ENCODE data around the gene CTIF.

Gene CTIF

DNA sequence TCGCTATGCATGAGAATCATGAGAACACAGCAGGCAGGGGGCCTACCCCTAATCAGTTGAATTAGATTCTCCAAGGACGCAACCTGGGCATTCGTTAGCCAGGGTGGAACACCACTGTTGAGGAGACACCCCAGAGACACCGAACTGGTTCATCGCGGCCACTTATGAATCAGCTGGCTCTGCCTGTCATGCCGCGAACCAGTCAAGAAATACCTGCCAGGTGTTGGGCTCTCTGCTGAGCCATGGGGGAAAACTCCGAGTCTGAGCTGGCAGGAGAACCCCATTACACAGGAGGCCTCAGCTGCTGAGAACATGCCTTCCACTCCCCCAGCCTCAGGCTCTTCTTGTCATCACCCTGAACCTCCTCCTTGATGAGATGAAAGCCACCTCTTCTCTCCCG is 227.7 kb downstream of the CTIF start:
- DNase-seq (ENCODE audit: low read depth in 2 of 3, low spot score in 2 of 3) = no peak

DNA sequence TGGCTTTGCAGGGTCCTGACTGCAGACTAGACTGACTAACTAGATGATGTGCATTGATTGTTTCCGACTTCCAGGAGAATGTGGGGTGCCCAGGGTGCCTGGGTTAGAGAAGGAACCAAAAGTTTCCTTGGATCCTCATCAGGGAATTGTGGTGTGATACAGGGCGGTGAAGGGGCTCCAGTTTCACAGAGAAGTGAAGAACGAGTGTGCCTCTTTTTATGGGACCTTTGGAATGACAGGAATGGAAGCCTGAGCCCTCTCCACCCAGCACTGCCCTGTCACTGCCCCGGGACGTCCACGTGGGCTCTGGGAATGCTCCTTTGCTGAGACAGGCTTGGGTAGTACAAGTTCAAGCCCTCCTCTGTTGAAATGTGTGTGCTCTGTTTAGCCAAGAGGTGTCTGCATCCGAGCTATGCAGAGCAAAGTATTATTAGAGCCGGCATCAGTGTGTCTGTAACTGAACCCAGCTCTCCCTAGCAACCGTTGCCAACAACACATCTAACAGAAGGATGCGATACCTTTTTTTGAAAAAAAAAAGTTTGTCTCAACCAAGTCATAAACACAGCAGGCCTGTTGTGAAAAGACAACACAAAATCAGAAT is 228.4 kb downstream of the CTIF start:
- DNase-seq (ENCODE audit: low read depth in 2 of 3, low spot score in 2 of 3) = no peak

DNA sequence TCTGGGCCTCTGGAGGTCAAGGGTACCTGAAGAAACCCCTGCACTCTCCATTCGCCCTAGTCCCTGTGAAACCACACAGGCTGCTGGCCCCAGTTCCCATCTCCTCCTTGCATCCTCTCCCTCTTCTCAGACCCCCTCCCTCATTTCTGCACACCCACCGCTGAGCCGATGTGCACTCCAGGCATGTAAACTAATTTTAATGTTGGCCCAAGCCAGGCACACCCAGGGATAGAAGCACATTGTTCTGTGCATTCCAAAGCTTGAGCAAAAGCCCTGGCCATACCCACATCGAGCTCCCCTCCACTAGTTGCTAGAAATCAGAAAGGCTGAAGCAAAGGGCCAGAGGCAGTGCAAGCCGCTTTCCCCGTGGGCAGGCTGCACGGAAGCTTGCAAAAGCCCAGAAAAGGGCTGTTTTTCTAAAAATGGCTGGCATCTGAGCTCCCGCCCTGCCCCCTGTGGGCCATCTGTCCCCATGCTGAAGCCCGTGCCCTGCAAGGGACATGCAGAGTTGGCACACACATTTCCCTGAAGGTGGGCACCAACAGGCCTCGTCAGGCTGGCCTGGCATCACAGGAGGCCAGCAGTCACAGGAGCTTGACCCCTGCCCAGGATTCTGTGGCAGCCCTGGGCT is 230.3 kb downstream of the CTIF start:
- DNase-seq (ENCODE audit: low read depth in 2 of 3, low spot score in 2 of 3) = no peak

DNA sequence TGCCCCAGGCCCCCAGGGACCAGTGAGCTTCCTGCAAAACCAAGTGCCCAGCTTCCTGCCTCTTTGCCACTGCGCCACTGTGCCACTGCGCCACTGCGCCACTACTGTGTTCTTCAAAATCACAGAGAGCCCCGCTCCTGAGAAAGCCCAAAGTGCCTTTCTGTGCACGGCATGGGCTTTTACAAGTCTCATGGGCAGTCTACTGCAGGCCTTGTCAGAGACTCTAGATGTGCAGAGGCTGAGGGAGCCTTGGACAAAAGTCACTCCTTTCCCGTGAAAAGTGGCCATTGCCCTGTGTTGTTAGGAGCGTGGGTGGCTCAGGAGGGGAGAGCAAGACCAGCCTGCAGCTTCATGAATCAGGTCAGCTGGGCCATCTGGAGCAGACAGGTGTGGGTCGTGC is 231.4 kb downstream of the CTIF start:
- no peak for DNase-seq (ENCODE audit: low read depth in 2 of 3, low spot score in 2 of 3)

DNA sequence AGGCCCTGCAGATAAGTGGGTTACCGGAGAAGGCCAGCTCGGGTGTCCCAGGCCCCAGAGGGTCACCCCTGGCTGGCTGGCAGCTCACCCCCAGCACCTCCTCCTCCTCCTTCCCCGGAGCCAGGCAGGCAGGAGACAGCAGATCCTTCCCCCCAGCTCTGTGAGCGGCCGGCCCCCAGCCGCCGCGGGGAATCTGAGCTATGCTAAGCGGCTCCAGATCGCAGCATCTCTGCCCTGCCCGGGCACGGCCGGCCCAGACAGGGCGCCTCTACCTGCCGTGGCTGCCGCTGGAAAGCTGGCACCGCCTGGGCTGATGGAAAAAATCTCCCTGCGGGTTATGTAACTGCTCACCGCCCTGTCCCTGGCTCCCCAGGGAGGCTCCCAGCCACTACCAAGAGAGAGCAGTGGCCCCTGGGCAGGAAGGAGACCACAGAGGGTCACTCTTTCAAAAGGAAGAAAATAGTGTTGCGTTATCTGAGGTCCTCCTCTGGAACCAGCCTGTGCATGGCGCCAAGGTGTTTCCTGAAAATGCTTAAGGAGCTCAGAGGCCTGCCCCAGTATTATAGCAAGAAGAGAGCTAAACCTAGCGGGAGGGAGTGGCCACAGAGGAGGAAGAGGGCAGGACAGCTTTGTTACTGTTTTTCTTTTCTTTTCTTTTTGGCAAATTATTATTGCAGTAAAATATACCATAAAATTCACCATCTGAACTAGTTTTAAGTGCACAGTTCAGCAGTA is 233.0 kb downstream of the CTIF start:
- DNase-seq (ENCODE audit: low read depth in 2 of 3, low spot score in 2 of 3) = no peak

DNA sequence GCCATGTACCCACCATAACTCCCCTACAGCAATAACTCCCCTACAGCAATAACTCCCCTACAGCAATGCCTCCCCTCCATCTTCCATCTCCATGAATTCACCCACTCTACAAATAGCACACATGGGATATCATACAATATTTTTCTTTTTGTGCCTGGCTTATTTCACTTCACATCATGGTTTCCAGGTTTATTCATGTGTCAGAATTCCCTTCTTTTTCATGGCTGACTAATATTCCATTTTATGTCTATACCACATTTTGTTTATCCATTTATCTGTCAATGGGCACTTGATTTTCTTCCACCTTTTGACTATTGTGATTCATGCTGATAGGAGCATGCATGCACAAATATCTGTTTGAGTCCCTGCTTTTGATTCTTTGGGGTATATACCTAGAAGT is 233.6 kb downstream of the CTIF start:
- no peak for DNase-seq (ENCODE audit: low read depth in 2 of 3, low spot score in 2 of 3)

DNA sequence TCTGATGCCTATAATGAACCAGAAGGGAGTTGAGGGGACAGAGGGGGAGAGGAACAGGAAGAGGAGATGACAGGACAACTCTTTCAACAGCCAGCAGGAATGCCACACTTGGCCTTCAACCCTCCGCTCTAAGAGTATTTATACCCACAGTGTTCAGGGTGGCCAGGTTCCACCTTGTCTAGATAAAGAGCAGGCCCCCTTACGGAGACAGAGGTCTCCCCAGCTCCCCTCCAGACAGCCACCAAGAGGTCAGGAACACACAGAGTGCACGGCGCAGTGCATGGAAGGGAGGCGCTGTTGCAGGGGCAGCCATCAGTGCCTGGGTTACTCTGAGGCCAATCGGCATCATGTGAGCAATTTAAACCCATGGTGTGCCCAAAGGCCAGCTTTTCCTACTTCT is 235.0 kb downstream of the CTIF start:
- no peak for DNase-seq (ENCODE audit: low read depth in 2 of 3, low spot score in 2 of 3)

DNA sequence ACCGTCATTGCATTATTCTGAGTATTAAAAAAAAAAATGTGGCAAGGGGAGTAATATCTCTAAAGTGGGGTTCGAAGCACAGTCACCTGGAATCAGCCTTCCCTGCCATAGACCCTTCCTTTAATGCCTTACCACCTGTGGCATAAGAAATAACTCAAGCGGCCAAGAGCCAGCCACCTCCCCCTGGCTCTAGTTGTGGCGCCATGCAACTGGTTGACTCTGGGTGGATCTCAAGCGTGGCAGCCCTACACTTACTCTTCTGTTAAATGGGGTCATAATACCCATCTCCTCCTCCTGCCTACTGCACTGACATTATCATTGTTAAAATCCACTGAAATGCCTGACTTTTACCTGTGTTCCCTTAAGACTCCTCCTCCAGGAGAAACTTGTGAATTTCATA is 236.1 kb downstream of the CTIF start:
- no peak for DNase-seq (ENCODE audit: low read depth in 2 of 3, low spot score in 2 of 3)

DNA sequence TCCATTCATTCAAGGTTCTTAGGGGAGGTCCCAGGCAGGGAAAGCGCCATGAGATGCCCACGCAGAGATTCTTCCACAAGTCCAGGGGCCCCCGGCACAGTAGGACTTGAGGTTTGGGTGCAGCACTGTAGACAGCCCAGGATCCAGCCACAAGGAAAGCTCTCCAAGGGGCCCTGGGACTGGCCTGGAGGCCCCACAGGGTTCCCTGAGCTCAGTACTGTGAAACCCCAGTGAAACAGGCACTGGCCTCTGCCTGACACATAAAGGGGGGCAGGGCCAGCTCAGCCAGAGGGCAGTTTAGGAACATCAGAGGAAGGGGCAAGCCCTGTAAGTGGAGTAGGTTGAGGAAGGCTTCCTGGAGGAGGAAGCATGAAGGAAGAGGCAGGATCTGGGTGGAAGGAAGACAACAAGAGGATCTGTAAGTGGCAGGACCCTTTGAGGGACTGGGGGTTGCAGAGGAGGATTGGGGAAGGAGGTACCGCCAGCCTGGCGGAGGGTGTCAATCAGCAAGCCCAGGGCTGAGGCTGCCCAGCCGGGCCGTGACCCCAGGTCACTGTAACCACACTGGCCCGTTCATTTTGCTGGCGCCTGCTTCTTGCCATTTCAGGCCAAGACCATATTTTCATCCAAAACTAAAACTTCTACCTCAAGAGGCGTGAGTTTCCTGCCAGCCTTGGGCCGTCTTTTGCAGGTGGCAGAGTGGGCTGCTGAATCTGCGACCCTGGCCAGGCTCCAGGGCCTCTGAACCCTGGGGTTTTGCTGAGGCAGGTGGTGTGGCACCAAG is 236.7 kb downstream of the CTIF start:
- DNase-seq (ENCODE audit: low read depth in 2 of 3, low spot score in 2 of 3) = no peak

DNA sequence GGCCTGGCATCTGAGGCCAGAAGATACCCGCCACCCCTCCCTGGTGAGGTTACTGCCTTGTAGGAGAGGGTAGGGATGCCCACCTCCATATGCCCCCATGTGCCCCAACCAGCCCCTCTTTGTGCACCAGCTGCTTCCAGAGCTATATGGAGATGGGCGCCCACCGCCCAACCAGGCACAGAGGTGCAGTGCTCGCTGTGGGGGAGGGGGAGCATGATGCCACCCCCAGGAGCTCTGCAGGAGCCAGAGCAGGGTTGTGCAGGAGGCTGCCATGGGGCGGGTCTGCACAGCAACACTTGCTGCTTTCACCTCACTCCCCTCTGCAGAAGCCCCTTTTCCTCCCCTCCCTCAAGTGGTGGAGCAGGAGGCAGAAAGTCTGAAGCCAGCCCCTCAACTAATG is 237.3 kb downstream of the CTIF start:
- no peak for DNase-seq (ENCODE audit: low read depth in 2 of 3, low spot score in 2 of 3)

DNA sequence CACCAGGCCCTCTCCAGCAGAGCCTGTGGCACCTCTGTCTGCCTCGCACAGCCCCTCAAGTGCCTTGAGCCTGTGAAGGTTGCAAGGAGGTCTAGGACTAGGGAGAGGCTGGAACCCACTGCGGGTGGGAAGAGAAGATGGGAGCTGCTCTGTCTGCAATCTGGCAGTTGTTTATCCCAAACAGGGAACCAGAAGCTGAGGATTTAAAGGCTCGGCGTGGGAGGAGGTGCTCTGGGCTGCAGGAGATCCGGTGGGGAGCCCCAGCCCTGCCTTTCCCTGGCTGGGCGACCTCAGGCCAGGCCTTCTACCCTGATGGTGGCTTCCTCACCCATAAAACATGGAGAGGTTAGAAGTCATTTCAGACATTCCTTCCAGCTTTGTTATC is 237.8 kb downstream of the CTIF start:
- no peak for DNase-seq (ENCODE audit: low read depth in 2 of 3, low spot score in 2 of 3)

DNA sequence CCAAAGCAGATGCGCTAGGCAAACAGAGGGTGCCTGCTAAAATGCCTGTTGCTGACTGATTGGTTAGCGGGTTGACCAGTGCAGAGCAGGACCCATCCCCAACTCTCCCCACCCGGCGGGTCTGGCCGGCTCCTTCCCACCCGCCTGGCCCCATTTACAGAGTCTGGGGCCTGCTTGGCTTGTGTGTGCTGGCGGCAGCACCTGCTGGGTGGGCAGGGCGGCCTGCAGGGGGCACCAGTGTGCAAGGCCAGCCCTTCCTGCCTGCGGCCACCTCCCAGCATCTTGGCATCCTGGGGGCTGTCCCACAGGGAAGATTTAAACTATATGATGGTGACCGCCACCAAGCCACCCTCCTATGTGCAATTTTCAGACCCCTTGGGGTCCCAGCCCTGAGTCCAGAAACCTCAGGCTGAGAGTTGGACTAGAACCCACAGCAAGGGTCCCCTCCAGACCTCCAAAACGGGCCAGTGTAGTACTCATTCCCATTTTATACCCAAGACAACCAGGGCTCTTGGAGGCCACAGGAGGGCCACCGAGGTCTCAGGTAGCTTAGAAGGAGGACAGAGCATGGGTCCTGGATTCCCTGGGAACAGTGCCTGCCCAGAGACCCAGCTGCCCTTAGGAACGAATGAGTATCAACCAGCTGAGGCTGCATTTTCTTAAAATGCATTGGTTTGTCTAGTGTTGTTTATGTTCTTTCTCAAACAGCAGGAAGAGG is 238.4 kb downstream of the CTIF start:
- peak; percentile 46 to 61 (median 50) for DNase-seq (ENCODE audit: low read depth in 2 of 3, low spot score in 2 of 3)

DNA sequence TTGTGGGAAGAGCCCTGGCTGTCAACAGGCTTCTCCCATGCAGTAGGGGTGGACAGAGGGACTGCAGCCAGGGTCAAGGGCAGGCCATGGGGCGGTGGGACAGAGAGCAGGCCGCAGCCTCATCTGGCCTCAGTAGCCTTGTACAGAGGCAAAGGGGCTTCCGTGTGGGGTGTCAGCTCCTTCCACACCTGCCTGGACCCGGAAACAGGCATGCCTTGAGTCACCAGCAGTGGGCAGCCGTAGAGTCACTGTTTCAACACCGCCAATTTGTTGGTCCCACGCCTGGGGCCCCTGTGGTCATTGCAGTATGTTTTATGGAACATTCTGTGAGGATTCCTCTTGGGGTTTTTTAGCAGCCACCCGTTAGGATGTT is 238.9 kb downstream of the CTIF start:
- no peak for DNase-seq (ENCODE audit: low read depth in 2 of 3, low spot score in 2 of 3)

DNA sequence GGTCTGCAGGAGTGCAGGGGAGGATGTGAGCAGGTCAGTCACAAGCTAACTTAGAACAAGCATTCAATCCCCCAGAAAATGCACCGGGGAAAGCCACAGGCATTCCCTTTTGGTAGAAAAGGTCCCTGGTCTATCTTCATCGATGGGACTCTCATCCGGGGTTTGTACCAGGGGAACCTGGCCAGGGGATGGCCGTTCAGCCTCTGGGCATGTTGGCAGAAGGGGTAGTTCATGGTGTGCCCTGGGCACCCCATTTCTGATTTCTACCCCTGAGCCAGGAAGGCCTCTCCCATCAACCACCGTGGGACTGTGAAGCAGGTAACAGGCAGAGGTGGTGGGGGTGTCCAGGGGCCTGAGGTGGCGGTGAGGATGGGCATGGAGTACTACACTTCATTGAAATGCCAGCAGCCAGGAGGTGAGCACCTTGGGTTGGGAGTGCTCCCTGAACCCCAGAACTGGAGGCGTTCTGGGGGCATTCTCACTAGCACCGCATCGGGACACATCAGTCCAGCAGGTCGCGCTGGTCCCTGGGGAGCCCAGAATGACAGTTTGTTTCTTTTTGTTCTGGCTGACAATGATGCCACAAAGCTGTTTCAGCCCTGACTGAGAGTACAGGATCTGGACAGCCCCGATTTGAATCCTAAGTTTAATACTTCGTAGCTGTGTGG is 239.6 kb downstream of the CTIF start:
- DNase-seq (ENCODE audit: low read depth in 2 of 3, low spot score in 2 of 3) = no peak

DNA sequence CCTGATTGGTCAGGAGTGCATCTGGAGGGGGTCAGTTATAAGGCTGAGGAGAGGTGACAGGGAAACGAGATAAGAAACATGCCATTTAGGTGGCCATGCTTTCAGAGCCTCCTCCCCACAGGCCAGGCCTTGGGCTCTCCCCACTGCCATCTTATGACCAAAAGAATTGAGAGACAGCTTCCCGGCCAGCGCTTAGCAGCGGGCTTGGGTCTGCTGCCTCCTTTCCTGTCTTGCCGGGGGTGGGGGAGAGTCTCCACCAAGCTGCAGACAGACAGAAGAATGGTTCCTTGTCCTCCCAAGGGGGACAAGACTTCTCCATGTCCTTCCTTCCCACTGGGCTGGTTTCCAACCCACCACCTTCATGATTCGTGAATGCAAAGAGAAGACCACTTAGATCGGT is 240.6 kb downstream of the CTIF start:
- DNase-seq (ENCODE audit: low read depth in 2 of 3, low spot score in 2 of 3) = no peak

DNA sequence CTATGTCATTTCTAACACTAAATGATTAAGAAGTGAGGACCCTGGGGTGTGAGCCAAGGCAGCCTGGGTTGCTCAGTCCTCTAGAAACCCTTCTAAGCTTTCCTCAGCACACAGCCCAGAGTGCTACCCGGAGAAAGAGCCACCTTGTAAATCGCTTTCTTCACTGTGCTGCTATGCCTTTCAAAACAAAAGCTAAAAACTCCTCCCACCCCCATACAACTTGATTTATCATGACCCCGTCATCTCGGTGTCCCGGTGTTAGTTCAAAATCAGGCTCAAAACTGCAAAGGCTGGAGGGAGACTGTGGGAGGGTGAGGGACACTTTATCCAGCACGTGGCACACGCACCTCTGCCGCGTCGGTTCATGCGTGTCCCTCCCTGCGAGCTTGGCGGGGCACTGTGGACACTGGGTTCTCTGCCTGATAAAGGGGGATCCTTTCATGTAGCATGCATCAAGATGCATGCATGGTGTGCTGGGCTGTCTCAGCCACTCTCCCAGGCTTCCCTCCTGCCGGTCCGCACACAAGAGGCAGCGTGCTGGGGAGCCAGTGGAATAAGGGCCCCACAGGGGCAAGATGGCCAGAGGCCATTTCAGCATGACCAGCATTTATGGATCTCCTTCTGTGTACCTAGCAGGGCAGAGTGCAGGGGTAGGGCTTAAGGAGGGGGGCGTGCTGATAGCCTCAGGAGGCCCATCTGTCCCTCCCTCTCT is 241.5 kb downstream of the CTIF start:
- no peak for DNase-seq (ENCODE audit: low read depth in 2 of 3, low spot score in 2 of 3)

DNA sequence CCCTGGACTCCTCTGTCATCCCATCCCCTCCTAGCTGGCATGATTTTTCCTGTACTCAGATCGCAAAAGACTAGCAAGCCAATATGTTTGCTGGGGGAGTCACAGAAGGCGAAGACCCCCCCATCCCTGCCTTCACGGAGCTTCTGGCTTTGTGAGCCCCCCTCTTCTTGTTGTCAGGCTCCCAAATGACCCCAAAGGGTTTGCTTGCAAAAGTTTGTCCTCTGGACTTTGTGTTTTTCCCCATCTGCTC is 242.0 kb downstream of the CTIF start:
- no peak for DNase-seq (ENCODE audit: low read depth in 2 of 3, low spot score in 2 of 3)

DNA sequence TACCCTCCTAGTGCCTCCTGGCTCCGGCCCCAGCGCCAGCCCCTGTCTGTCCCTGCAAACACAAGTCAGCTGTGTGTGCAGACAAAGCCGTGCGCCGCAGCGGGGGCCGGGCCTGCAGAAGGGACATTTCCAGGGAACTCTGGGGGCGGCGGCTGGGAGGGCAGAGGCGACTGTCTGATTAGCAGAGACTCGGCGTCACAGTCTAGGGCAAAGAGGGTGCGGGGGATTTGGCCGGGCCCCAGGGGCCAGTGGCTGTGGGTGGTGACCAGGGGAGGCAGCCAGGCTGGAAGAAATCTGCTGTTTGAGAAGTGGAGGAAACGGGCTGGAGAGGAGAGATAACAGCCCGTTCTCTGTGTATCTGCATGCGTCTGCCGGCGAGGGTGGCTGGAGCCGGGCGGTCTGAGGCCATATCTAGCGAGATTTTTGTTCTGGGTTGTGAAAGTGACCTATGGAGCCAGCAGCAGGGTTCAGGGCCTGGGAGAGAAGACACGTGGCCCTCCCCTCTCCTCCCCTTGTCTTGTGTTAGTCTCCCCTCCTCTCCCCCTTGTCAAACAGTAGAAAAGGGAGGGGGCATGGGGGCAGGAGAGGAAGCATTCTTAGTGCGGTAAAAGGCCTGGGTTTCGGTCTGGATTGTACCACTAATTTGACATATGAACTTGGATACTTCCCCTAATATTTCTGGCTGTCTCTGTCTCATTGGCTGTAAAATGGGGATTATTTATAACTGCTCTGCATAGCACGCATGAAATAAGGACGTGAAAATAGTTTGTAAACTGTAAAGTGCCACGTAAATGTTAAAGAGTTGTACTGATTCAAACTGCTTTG is 242.5 kb downstream of the CTIF start:
- no peak for DNase-seq (ENCODE audit: low read depth in 2 of 3, low spot score in 2 of 3)

DNA sequence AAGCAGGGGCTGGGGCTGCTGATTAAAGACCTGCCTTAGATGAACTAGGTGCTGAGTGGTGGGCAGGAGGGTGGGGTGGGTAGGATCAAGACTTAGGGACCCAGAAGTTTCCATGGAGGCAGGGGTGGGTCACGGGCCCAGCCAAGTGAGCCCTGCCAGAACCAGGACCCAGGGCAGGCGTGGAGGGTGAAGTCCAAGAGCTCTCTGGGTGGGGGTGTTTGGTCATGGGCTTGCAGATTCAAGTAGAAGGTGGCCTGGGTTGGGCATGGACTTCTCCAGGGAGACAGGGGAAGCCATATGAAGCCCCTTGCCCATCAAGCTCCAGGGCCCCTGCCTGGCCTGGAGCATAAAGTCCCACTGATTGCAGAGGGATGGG is 243.1 kb downstream of the CTIF start:
- no peak for DNase-seq (ENCODE audit: low read depth in 2 of 3, low spot score in 2 of 3)

DNA sequence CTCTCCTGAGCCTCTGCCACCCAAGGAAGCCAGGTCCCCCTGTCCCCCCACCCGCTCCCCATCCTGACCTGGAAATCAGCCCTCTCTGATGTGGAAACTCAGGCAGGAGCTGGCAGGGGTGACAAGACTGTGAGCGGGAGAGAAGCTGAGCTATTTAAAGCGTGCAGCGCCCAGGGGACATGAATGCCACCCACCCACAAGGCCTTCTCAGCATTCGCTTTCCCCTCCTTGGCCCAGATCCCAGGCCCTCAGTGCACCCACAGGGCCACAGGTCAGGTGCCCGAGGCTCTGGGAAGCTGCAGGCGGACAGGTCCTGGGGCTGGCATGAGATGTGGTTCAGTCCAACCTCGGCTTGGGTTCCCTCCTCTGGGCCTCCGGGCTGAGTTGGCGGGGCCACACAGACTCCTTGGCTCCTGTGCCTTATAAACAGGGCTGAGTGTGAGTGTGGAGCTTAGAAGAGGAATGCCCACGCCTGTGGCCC is 243.6 kb downstream of the CTIF start:
- no peak for DNase-seq (ENCODE audit: low read depth in 2 of 3, low spot score in 2 of 3)
